HG03097 (cell line): ENCODE data around the gene RUNDC3A.

Experiments used
- ATAC-seq: cut with Tn5 transposase; IDR thresholded peaks from one replicate; pipeline ENCODE4 v1.9.1; 2021; ENCODE audit not compliant: unreplicated experiment, low FRiP score

Gene RUNDC3A

DNA sequence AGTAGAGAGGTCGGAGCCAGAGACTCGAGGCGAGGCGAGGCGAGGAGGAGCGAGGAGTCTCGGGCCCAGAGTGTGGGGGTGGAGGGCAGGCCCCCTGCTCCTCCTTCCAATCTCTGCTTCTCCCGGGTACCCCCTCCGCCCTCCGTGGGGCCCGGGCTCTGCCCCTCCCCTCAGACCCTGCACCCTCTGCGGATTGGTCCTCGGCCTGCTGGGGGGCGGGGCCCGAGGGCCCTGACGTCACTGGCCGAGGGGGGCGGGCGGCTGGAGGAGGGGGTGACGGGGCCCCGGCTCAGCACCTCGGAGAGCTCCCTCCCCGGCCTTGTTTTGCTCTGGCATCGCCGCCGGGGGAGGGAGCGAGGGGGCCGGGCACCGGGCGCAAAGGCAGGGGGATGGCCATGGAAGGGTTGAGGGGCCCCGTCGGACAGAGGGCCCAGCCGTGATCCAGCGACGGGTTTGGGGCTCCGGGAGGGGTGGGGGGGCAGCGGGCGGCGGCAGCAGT lies at the start of gene RUNDC3A:
Gene RUNDC3A (plus strand): TSS at position 282 of the 499 bp plus-strand sequence. CDS start 232 bp downstream, outside the sequence.
- no peak for ATAC-seq

DNA sequence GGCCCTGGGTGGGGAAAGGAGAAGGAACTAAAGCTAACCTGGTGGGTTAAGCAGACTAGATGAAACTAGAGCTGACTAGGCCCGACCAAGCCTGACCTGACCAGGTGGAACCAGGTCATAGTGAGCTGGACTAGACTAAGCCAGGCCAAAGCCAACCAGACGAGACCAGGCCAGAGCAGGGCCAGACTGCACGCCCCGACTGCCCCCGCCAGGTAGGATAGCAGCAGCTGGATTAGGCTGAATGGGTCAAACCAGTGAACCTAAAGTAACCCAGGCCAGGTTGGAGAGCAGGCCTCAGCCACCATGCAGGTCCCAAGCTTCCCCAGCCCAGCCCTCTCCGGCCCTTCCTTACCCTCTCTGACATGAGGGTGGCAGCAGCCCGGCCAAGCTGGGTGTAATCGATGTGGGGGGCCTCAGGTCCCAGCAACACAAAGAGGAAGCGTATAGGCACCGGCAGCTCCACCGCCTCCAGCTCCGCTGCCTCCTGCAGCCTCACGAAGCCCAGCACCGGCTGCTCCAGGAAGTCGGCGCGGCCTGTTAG lies 49.5 kb upstream of the RUNDC3A start:
- no peak for ATAC-seq

DNA sequence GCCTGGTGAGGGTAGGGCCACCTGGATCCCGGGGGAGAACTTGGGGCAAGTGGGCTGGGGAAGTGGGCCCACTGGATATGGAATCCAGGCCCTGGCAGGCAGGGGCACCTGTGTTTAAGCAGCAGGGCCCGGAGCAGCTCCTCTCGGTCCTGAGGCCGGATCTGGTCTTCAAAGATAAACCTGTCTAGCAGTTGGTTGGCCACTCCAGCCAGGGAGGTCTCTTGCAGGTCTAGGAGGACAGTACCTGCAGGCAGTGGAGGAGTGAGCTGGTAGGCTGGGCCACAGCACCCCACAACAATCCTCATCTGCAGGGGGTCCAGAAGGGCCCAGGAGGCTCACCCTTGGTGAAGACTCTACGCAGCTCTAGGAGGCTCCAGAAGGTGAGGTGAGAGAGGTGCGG lies 48.1 kb upstream of the RUNDC3A start:
- ATAC-seq = no peak

- no peak for ATAC-seq
Observed at GRCh38 chr17:44262654-44263225, 45.7 kb upstream of the RUNDC3A start.

DNA sequence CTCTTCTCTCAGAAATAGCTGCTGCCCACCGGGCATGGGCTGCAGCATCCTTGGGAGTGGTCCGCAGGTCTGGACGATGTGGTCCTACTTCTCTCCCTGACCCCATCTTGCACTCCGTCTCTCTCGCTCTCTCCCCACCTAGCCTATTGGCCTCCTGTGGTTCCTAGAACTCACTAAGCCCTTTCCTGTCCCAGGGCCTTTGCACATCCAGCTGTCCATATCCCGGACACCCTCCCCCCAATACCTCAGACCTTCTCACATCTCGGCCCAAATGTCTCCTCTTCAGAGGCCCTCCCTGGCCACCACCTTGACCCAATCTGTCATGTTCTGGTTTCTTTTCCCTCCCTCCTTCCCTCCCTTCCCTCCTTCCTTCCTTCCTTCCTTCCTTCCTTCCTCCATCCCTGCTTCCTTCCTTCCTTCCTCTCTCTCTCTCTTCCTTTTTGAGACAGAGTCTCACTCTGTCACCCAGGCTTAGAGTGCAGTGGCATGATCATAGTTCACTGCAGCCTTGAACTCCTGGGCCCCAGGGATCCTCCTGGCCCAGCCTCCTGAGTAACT lies 45.0 kb upstream of the RUNDC3A start:
- ATAC-seq = no peak

- ATAC-seq = no peak
Observed at GRCh38 chr17:44266402-44267164, 41.8 kb upstream of the RUNDC3A start.

- ATAC-seq = no peak
Observed at GRCh38 chr17:44267165-44267455, 41.3 kb upstream of the RUNDC3A start.

GRCh38 chr17:44267818-44268490 lies 40.4 kb upstream of the RUNDC3A start, which contains the start of gene SLC4A1:
Gene SLC4A1, minus strand, starts transcription at chr17:44268135. Its CDS starts 5,269 bp downstream, at chr17:44262866.
- no peak for ATAC-seq

- no peak for ATAC-seq
Observed at GRCh38 chr17:44268709-44269534, 39.5 kb upstream of the RUNDC3A start.

- ATAC-seq = no peak
Observed at GRCh38 chr17:44269535-44270240, 38.7 kb upstream of the RUNDC3A start.

DNA sequence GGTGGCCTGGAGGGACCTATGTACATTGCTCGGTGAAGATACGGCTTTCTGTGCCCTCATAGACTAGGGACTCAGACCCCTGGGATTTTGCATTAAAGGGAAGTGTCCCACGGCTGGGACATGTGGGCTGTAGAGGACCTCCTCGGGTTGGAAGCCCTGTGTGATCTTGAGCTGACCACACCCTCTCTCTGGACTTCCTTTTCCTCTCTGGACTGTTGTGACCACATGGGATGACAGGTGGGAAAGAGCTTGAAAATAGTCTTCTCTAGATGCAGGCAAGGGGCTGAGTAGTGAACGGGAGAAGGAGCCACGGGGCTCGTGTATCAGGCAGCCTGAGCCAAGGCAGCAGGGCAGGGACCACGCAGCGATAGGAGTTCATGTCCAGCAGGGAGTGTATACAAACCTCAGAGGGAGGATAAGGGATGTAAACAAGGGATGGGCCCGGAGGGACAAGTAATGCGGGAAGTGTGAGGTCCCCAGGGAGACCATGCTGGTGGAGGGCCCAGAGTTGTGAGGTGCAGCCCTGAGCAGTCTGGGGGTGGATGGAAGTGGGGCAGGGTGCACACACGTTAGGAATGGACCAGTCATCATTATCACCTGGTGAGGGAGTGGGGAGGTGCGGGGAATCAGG lies 36.0 kb upstream of the RUNDC3A start:
- no peak for ATAC-seq

DNA sequence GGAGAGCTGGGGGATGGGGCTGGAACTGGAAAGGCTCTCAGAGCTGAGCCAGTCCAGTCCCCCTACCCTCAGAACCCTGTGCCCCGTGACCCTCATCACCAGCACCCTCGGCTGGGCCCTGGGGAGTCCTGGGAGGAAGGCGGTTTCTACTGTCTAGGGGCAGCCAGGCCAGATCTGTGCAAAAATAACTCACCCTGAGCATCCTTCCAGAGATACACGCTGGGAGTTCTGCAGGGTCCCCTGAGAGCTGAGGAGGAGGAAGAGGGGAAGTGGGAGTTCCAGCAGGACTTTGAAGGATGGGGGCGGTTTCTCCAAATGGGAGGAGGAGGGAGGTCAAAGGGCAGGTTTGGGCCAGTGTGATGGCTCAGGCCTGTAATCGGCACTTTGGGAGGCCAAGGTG lies 35.4 kb upstream of the RUNDC3A start:
- ATAC-seq = no peak

DNA sequence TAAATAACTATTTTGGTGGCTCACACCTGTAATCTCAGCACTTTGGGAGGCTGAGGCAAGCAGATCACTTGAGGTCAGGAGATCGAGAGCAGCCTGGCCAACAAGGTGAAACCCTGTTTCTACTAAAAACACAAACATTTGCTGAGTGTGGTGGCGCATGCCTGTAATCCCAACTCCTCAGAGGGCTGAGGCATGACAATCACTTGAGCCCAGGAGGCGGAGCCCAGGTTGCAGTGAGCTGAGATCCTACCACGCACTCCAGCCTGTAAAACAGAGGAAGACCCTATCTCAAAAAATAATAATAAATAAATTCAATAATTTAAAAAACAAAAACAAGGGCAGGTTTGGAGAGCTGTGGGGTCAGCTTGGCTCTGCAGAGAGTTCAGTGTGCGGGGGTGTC lies 34.8 kb upstream of the RUNDC3A start:
- no peak for ATAC-seq

DNA sequence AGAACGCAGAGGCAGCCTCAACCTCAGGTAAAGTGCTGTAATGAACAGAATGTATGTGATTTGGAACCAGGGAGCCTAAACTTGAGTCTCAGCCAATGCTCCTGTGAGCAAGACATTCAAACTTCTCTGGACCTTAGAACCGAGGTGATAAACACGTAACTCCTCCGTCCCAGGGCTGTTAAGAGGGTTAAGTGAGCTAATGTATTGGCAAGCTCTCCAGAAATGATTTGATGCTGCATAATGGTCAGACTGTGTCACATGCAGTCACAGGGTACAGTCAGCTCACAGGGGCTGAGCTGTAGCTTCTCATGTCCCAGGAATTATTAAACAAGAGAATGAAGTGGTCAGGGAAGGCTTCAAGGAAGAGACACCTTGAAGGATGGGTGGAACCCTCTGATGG lies 30.4 kb upstream of the RUNDC3A start:
- no peak for ATAC-seq

GRCh38 chr17:44279346-44279665 lies 29.1 kb upstream of the RUNDC3A start:
- ATAC-seq = no peak

- ATAC-seq = peak; percentile 77
Observed at GRCh38 chr17:44279666-44280391, 28.6 kb upstream of the RUNDC3A start.

DNA sequence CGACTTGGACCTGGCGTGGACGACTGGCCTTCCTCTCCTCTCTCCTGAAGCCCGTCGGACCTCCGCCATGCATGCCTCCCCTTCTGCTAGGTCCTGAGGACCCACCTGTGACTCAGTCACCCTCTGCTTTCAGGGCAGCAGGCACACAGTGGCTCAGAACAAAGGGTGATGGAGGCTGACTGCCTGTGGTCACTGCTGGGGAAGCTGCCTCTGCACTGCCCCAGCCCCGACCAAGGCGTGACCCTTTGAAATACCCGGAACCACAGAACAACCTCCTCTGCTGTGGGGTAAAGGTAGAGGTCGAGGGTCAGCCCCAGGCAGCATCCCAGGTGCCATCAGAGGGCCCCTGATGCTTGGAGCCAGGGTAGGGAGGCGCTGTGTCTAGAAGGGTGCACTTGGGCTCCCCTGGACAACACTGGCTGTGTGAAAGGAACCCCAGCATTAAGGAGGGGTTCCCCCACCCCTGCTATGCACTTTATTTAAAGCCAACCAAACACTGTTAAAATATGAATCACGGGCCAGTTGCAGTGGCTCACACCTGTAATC lies 27.9 kb upstream of the RUNDC3A start:
- no peak for ATAC-seq

DNA sequence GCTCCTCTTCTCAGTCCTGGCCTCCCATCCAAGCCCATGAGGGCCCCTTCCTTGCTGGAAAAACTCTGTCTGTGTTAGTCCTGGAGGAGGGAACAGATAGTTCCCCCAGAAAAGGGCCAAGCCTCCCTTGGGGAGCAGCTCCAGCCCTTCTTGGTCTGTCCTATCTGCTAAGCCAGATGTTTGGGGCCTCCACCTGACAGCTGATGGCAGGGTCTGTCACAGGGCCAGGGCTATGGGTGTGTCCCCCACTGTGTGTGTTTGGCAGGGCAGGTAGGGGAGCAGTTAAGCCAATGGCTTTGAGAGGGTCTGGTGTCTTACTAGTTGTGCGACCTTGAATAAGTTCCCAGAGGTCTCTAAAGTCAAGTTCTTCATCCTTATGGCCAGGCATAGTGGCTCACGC lies 26.8 kb upstream of the RUNDC3A start:
- ATAC-seq = no peak
